ENCODE data around the gene PDCD6IP.

DNA sequence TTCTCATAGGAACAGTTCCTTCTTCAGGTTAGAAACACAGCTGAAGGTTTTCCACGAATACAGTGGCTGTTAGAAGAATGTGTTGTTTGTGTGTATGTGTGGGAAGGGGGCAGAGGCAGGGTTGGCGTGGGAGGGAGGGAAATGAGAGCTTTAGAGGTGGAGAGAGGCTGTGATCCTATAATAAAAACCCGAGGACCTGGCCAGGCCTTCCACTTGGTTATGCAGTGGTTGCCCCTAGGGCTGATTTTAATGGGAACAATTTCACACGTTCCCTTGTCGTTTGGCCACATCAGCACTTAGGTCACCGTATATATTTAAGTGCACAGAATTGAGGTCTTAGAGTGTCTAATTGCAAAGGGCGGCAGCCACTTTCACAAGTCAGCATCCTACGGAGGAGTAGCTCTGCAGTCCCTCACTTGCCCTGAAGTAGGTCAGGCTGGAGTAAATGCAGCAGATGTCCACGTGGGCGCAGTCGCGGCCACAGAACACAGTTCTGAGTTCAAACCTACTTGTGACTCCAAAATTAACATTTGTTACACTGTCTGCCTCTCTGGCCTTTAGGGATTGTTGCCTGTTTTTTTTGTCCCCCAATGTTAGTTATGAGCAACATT is 85.6 kb downstream of the PDCD6IP start:
- TF ChIP-seq POLR2AphosphoS5 (IDR thresholded peaks at IDR 0.05) = no peak
- TF ChIP-seq, protein P1, sequence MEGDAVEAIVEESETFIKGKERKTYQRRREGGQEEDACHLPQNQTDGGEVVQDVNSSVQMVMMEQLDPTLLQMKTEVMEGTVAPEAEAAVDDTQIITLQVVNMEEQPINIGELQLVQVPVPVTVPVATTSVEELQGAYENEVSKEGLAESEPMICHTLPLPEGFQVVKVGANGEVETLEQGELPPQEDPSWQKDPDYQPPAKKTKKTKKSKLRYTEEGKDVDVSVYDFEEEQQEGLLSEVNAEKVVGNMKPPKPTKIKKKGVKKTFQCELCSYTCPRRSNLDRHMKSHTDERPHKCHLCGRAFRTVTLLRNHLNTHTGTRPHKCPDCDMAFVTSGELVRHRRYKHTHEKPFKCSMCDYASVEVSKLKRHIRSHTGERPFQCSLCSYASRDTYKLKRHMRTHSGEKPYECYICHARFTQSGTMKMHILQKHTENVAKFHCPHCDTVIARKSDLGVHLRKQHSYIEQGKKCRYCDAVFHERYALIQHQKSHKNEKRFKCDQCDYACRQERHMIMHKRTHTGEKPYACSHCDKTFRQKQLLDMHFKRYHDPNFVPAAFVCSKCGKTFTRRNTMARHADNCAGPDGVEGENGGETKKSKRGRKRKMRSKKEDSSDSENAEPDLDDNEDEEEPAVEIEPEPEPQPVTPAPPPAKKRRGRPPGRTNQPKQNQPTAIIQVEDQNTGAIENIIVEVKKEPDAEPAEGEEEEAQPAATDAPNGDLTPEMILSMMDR (IDR thresholded peaks at IDR 0.05) = peak in 1 of 4 experiments; percentile 28
- no peak for TF ChIP-seq POLR2A (IDR thresholded peaks at IDR 0.05)

Measured in prostate gland (tissue), 2 donors.